Myocyte (in vitro differentiated cells): ENCODE data around the gene NLRP5. TPM values are rescaled to one million over a fixed set of nuclear protein-coding genes. Genes with fewer than 3 reads are reported as not detected.

Experiments
- total RNA-seq: library from RNA; depleted of rRNA; stranded (reverse); fragments of >200 nt; gene quantifications from 2 replicates; pipeline ENCODE4 v1.2.3, GENCODE V29; 2014

The NLRP5 gene
- total RNA-seq, 1 donor from 2014 or later: not detected

Other genes starting within 250 kb of the NLRP5 start
- not detected in 2 replicates for gene NLRP9, start 248.4 kb upstream of the NLRP5 start, total RNA-seq
- gene RFPL4A, start 227.7 kb upstream of the NLRP5 start, total RNA-seq: not detected in 2 replicates
- gene RFPL4AL1, start 217.7 kb upstream of the NLRP5 start, total RNA-seq: not detected in 2 replicates
- not detected in 2 replicates for gene NLRP11, start 154.8 kb upstream of the NLRP5 start, total RNA-seq
- not detected in 2 replicates for gene NLRP4, start 150.2 kb upstream of the NLRP5 start, total RNA-seq
- not detected in 2 replicates for gene NLRP13, start 54.4 kb upstream of the NLRP5 start, total RNA-seq
- gene NLRP8, start 38.9 kb upstream of the NLRP5 start, total RNA-seq: not detected in 2 replicates
- 22.5 and 23.3 TPM in 2 replicates for gene ZNF787, start 134.5 kb downstream of the NLRP5 start, total RNA-seq
- 34.8 and 38.0 TPM in 2 replicates for gene ZNF444, start 154.5 kb downstream of the NLRP5 start, total RNA-seq
- not detected in 2 replicates for gene GALP, start 189.2 kb downstream of the NLRP5 start, total RNA-seq
- not detected in 2 replicates for gene ZSCAN5B, start 211.0 kb downstream of the NLRP5 start, total RNA-seq
- not detected in 2 replicates for gene ZSCAN5C, start 215.5 kb downstream of the NLRP5 start, total RNA-seq